Gastrocnemius medialis (tissue), 4 donors: ENCODE data around the gene GRIK4.

Experiments used
- POLR2A ChIP-seq, 2 donors: fragments of 450-650 bp; IDR thresholded peaks; one replicate each; pipeline ENCODE4 v1.6.1; 2017; ENCODE audit warnings: antibody characterized with exemption in 2 of 2, mild to moderate bottlenecking in 2 of 2, moderate library complexity in 2 of 2
- TF ChIP-seq, protein P1 (sequence below), 5 experiments: fragments of 450-650 bp in 3 of 5; fragments of 200-600 bp in 2 of 5; sonication (generic) in 2 of 5; IDR thresholded peaks in 4 of 5; conservative IDR thresholded peaks in 1 of 5; 1 replicate in 4 of 5; 2 replicates in 1 of 5; pipeline ENCODE4 v1.5.1; 2016 to 2019; ENCODE audit warnings: antibody characterized with exemption in 5 of 5, mild to moderate bottlenecking in 3 of 5, moderate library complexity in 3 of 5

GRCh38 chr11:120577041-120577440 is 65.5 kb downstream of the GRIK4 start:
- TF ChIP-seq, protein P1, sequence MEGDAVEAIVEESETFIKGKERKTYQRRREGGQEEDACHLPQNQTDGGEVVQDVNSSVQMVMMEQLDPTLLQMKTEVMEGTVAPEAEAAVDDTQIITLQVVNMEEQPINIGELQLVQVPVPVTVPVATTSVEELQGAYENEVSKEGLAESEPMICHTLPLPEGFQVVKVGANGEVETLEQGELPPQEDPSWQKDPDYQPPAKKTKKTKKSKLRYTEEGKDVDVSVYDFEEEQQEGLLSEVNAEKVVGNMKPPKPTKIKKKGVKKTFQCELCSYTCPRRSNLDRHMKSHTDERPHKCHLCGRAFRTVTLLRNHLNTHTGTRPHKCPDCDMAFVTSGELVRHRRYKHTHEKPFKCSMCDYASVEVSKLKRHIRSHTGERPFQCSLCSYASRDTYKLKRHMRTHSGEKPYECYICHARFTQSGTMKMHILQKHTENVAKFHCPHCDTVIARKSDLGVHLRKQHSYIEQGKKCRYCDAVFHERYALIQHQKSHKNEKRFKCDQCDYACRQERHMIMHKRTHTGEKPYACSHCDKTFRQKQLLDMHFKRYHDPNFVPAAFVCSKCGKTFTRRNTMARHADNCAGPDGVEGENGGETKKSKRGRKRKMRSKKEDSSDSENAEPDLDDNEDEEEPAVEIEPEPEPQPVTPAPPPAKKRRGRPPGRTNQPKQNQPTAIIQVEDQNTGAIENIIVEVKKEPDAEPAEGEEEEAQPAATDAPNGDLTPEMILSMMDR (IDR thresholded peaks at IDR 0.05 in 4 of 5, conservative IDR thresholded peaks at IDR 0.05 in 1 of 5) = no peak
- TF ChIP-seq POLR2A (IDR thresholded peaks at IDR 0.05) = no peak
